ENCODE results near the gene XNDC1N.
"Not testable (repeated sequence)": the region's sequence is repeated elsewhere in the genome, so short reads cannot be mapped to it uniquely, and the experiment has no call there.

Gene XNDC1N

GRCh38 chr11:71931245-71931602, 2.8 kb upstream of the XNDC1N start:
- DNase-seq = peak; percentile 19

GRCh38 chr11:71930556-71931244, 2.3 kb upstream of the XNDC1N start:
- no peak for DNase-seq

GRCh38 chr11:71929491-71929890, 1.1 kb upstream of the XNDC1N start:
- DNase-seq = no peak

- DNase-seq = peak; percentile 98
Observed at GRCh38 chr11:71928737-71929443, 496 bp upstream of the XNDC1N start, which contains the start of gene RNF121. TSS of gene RNF121 (plus strand) at chr11:71929046. CDS start at chr11:71929062, 16 bp downstream.

- no peak for DNase-seq
Observed at GRCh38 chr11:71917646-71918140, 10.7 kb downstream of the XNDC1N start.

GRCh38 chr11:71914617-71915189, 13.7 kb downstream of the XNDC1N start:
- DNase-seq = peak; percentile 77

GRCh38 chr11:71913756-71914526, 14.5 kb downstream of the XNDC1N start:
- no peak for DNase-seq

GRCh38 chr11:71911986-71912340, 16.4 kb downstream of the XNDC1N start:
- not testable (repeated sequence) for DNase-seq

- DNase-seq = peak; percentile 86
Observed at GRCh38 chr11:71911321-71911985, 16.9 kb downstream of the XNDC1N start.

- DNase-seq = not testable (repeated sequence)
Observed at GRCh38 chr11:71910775-71911174, 17.6 kb downstream of the XNDC1N start.

GRCh38 chr11:71908218-71908617, 20.2 kb downstream of the XNDC1N start:
- no peak for DNase-seq

- DNase-seq = not testable (repeated sequence)
Observed at GRCh38 chr11:71901137-71901536, 27.3 kb downstream of the XNDC1N start.

GRCh38 chr11:71895961-71896360, 32.4 kb downstream of the XNDC1N start:
- no peak for DNase-seq

- not testable (repeated sequence) for DNase-seq
Observed at GRCh38 chr11:71889181-71889872, 39.1 kb downstream of the XNDC1N start.

GRCh38 chr11:71888335-71889010, 39.9 kb downstream of the XNDC1N start:
- not testable (repeated sequence) for DNase-seq

GRCh38 chr11:71885806-71886205, 42.6 kb downstream of the XNDC1N start:
- DNase-seq = not testable (repeated sequence)
